Measurements from ENCODE around the gene PAQR5. TPM values are rescaled to one million over a fixed set of nuclear protein-coding genes. Genes with fewer than 3 reads are reported as not detected.

Gene PAQR5
- total RNA-seq, 1 experiment from 2014 or later = not detected

DNA sequence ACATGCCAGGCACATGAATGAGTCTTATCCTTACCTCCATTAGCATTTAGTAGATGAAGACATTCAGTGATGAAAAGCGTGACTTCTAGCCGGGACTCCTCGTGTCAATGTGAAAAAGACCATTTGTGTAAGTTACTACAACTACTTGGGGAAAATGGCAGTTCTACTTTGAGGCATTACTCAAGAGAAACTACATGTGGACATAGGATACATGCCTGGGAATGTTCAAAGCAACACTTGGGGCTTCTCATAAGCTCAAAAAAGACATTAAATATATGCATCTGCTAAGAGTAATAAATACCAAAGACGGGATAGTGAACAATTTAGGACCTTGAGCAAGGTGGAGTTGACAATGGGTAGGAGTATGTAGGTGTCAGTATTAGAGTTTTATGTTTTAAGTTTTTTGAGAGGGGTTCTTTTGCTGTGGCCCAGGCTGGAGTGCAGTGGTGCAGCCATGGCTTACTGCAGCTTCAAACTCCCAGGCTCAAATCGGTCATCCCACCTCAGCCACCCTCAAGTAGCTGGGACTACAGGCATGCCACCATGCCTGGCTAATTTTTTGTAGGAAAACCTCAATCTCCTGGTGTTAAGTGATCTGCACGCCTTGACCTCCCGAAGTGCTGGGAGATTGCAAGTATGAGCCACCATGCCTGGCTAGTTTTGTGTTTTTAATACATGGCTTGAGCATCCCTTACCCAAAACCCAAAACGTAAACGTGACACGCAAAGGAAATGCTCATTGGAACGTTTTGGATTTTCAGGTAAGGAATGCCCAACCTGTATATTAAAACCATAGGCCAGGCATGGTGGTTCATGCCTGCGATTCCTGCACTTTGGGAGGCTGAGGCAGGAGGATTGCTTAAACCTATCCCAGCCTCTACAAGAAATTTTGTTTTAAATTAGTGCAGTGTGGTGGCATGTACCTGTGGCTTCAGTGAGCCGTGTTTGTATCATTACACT lies 157.8 kb downstream of the PAQR5 start:
- H3K36me3 ChIP-seq (ENCODE audit: insufficient read depth, low read length) = peaks cover 32% of the 10 kb centered on the region

More for the DNA sequence above, 157.8 kb downstream of the PAQR5 start:
- H3K9ac ChIP-seq (ENCODE audit: low read length) = no peak overlapping the region
- no peaks in the 10 kb centered on the region for H3K9me2 ChIP-seq (replicated peaks; ENCODE audit: insufficient read depth, low read length)
- H3K9me3 ChIP-seq (ENCODE audit: low read length) = no peaks in the 10 kb centered on the region
- peaks cover 17% of the 10 kb centered on the region for H3K79me2 ChIP-seq (ENCODE audit: low read length)
- peaks cover 43% of the 10 kb centered on the region for H4K20me1 ChIP-seq (ENCODE audit: insufficient read depth, low read depth, low read length)
- no peak overlapping the region for H3K27ac ChIP-seq (ENCODE audit: low read length)
- H3K27me3 ChIP-seq (ENCODE audit: low read length) = no peaks in the 10 kb centered on the region
- no peak overlapping the region for H3K4me2 ChIP-seq (ENCODE audit: low read depth, low read length, poor library complexity, severe bottlenecking)
- H3K4me1 ChIP-seq (ENCODE audit: low read length) = peaks cover 41% of the 10 kb centered on the region
- no peak for DNase-seq
- no peak overlapping the region for H2AFZ ChIP-seq (ENCODE audit: low read length)
- H3K4me3 ChIP-seq (ENCODE audit: low read length) = no peak overlapping the region

Other genes starting within 250 kb of the PAQR5 start
- 1.9 and 6.4 TPM in 2 replicates for gene GLCE, start 138.3 kb upstream of the PAQR5 start, total RNA-seq (2014; rRNA removed; shearing (Covaris generic); ENCODE audit: low replicate concordance)
- 28.2 and 32.4 TPM in 2 replicates for gene KIF23, start 115.4 kb downstream of the PAQR5 start, total RNA-seq (2014; rRNA removed; shearing (Covaris generic); ENCODE audit: low replicate concordance)
- gene RPLP1, start 153.9 kb downstream of the PAQR5 start, total RNA-seq (2014; rRNA removed; shearing (Covaris generic); ENCODE audit: low replicate concordance) = 203 and 282 TPM in 2 replicates

All from Karpas-422 (cell line).